Stimulated activated naive CD8-positive, alpha-beta T cell treated with anti-CD3 and anti-CD28 coated beads, Interleukin-15, Interleukin-2, amounts not matched to agents 100 ng/mL and 50 ng/mL, for 24 hours (primary cell): ENCODE measurements around the gene FLNB.

ENCODE experiments used
- H3K27ac Mint-ChIP-seq: one replicate; pipeline ENCODE4 v1.8.0; 2021; ENCODE audit warnings: mild to moderate bottlenecking, mixed read lengths
- H3K27me3 Mint-ChIP-seq: one replicate; pipeline ENCODE4 v1.8.0; 2021; ENCODE audit warnings: mixed read lengths
- H3K36me3 Mint-ChIP-seq: one replicate; pipeline ENCODE4 v1.8.0; 2021; ENCODE audit warnings: low read depth, mixed read lengths
- H3K4me1 Mint-ChIP-seq: one replicate; pipeline ENCODE4 v1.8.0; 2021; ENCODE audit warnings: low read depth, mixed read lengths
- H3K4me3 Mint-ChIP-seq: one replicate; pipeline ENCODE4 v1.8.0; 2021; ENCODE audit warnings: mild to moderate bottlenecking, mixed read lengths
- H3K9me3 Mint-ChIP-seq: one replicate; pipeline ENCODE4 v1.8.0; 2021; ENCODE audit warnings: mixed read lengths

FLNB gene

GRCh38 chr3:58028902-58029301 is 20.7 kb downstream of the FLNB start:
- H3K27me3 Mint-ChIP-seq, result no peaks in the 10 kb centered on the region
- no peaks in the 10 kb centered on the region for H3K9me3 Mint-ChIP-seq
- H3K27ac Mint-ChIP-seq, result peak overlapping the region; percentile 58
- no peaks in the 10 kb centered on the region for H3K36me3 Mint-ChIP-seq
- peaks cover 53% of the 10 kb centered on the region for H3K4me1 Mint-ChIP-seq
- no peak overlapping the region for H3K4me3 Mint-ChIP-seq

GRCh38 chr3:58029842-58030584 is 21.8 kb downstream of the FLNB start:
- Mint-ChIP-seq H3K4me3 (no peak overlapping the region), H3K27ac (no peak overlapping the region), H3K36me3 (no peaks in the 10 kb centered on the region), H3K4me1 (peaks cover 63% of the 10 kb centered on the region), H3K9me3 (no peaks in the 10 kb centered on the region), H3K27me3 (no peaks in the 10 kb centered on the region)

- Mint-ChIP-seq H3K27ac (no peak overlapping the region), H3K4me3 (no peak overlapping the region), H3K36me3 (no peaks in the 10 kb centered on the region), H3K4me1 (peaks cover 71% of the 10 kb centered on the region), H3K27me3 (no peaks in the 10 kb centered on the region), H3K9me3 (no peaks in the 10 kb centered on the region)
Measured at GRCh38 chr3:58032186-58032585, 24.0 kb downstream of the FLNB start.

GRCh38 chr3:58034738-58035523 is 26.7 kb downstream of the FLNB start:
- Mint-ChIP-seq H3K4me1 (peaks cover 67% of the 10 kb centered on the region), H3K9me3 (no peaks in the 10 kb centered on the region), H3K36me3 (no peaks in the 10 kb centered on the region), H3K27ac (peak overlapping the region; percentile 80), H3K4me3 (peak overlapping the region; percentile 47), H3K27me3 (no peaks in the 10 kb centered on the region)

GRCh38 chr3:58035524-58036255 is 27.5 kb downstream of the FLNB start:
- H3K27ac Mint-ChIP-seq, result peak overlapping the region; percentile 80
- peaks cover 68% of the 10 kb centered on the region for H3K4me1 Mint-ChIP-seq
- H3K36me3 Mint-ChIP-seq, result no peaks in the 10 kb centered on the region
- H3K9me3 Mint-ChIP-seq, result no peaks in the 10 kb centered on the region
- H3K4me3 Mint-ChIP-seq, result peak overlapping the region; percentile 47
- H3K27me3 Mint-ChIP-seq, result no peaks in the 10 kb centered on the region

GRCh38 chr3:58036293-58037032 is 28.2 kb downstream of the FLNB start:
- H3K27ac Mint-ChIP-seq, result no peak overlapping the region
- no peaks in the 10 kb centered on the region for H3K9me3 Mint-ChIP-seq
- H3K4me1 Mint-ChIP-seq, result peaks cover 75% of the 10 kb centered on the region
- no peaks in the 10 kb centered on the region for H3K27me3 Mint-ChIP-seq
- no peak overlapping the region for H3K4me3 Mint-ChIP-seq
- no peaks in the 10 kb centered on the region for H3K36me3 Mint-ChIP-seq

GRCh38 chr3:58037141-58037910 is 29.1 kb downstream of the FLNB start:
- H3K4me3 Mint-ChIP-seq, result no peak overlapping the region
- H3K9me3 Mint-ChIP-seq, result no peaks in the 10 kb centered on the region
- H3K27me3 Mint-ChIP-seq, result no peaks in the 10 kb centered on the region
- no peaks in the 10 kb centered on the region for H3K36me3 Mint-ChIP-seq
- peaks cover 81% of the 10 kb centered on the region for H3K4me1 Mint-ChIP-seq
- H3K27ac Mint-ChIP-seq, result no peak overlapping the region

- no peaks in the 10 kb centered on the region for H3K36me3 Mint-ChIP-seq
- H3K9me3 Mint-ChIP-seq, result no peaks in the 10 kb centered on the region
- H3K4me1 Mint-ChIP-seq, result peaks cover 88% of the 10 kb centered on the region
- H3K27ac Mint-ChIP-seq, result no peak overlapping the region
- no peak overlapping the region for H3K4me3 Mint-ChIP-seq
- H3K27me3 Mint-ChIP-seq, result no peaks in the 10 kb centered on the region
Measured at GRCh38 chr3:58038675-58039292, 30.6 kb downstream of the FLNB start.

- H3K4me1 Mint-ChIP-seq, result peaks cover 91% of the 10 kb centered on the region
- H3K9me3 Mint-ChIP-seq, result no peaks in the 10 kb centered on the region
- H3K36me3 Mint-ChIP-seq, result no peaks in the 10 kb centered on the region
- no peaks in the 10 kb centered on the region for H3K27me3 Mint-ChIP-seq
- no peak overlapping the region for H3K4me3 Mint-ChIP-seq
- H3K27ac Mint-ChIP-seq, result no peak overlapping the region
Measured at GRCh38 chr3:58039601-58040000, 31.4 kb downstream of the FLNB start.

- Mint-ChIP-seq H3K27me3 (no peaks in the 10 kb centered on the region), H3K27ac (peak overlapping the region; percentile 8), H3K4me3 (no peak overlapping the region), H3K4me1 (peaks cover 83% of the 10 kb centered on the region), H3K9me3 (no peaks in the 10 kb centered on the region), H3K36me3 (no peaks in the 10 kb centered on the region)
Measured at GRCh38 chr3:58041182-58041825, 33.1 kb downstream of the FLNB start.

GRCh38 chr3:58041826-58042324 is 33.7 kb downstream of the FLNB start:
- Mint-ChIP-seq H3K27me3 (no peaks in the 10 kb centered on the region), H3K9me3 (no peaks in the 10 kb centered on the region), H3K4me3 (no peak overlapping the region), H3K36me3 (no peaks in the 10 kb centered on the region), H3K4me1 (peaks cover 81% of the 10 kb centered on the region), H3K27ac (peak overlapping the region; percentile 8)

GRCh38 chr3:58042947-58043707 is 34.9 kb downstream of the FLNB start:
- H3K4me1 Mint-ChIP-seq, result peaks cover 76% of the 10 kb centered on the region
- no peaks in the 10 kb centered on the region for H3K27me3 Mint-ChIP-seq
- no peaks in the 10 kb centered on the region for H3K36me3 Mint-ChIP-seq
- no peaks in the 10 kb centered on the region for H3K9me3 Mint-ChIP-seq
- H3K27ac Mint-ChIP-seq, result no peak overlapping the region
- H3K4me3 Mint-ChIP-seq, result no peak overlapping the region

- peaks cover 80% of the 10 kb centered on the region for H3K4me1 Mint-ChIP-seq
- H3K27me3 Mint-ChIP-seq, result no peaks in the 10 kb centered on the region
- peak overlapping the region; percentile 73 for H3K27ac Mint-ChIP-seq
- no peaks in the 10 kb centered on the region for H3K9me3 Mint-ChIP-seq
- H3K4me3 Mint-ChIP-seq, result peak overlapping the region; percentile 9
- no peaks in the 10 kb centered on the region for H3K36me3 Mint-ChIP-seq
Measured at GRCh38 chr3:58043933-58044332, 35.7 kb downstream of the FLNB start.
